SH-SY5Y (cell line): ENCODE measurements around the gene CAMP.
A peak's percentile ranks its signal among the peaks of the same experiment; 100 is the strongest.

ENCODE experiments used
- GATA2 ChIP-seq: IDR thresholded peaks from 2 replicates; pipeline ENCODE4 v1.6.1; 2011; ENCODE audit warnings: mild to moderate bottlenecking, low read depth, low read length
- GATA3 ChIP-seq: IDR thresholded peaks from 2 replicates; pipeline ENCODE4 v1.6.1; 2011; ENCODE audit warnings: low read depth, mild to moderate bottlenecking, low read length, moderate library complexity

The CAMP gene, protein sequence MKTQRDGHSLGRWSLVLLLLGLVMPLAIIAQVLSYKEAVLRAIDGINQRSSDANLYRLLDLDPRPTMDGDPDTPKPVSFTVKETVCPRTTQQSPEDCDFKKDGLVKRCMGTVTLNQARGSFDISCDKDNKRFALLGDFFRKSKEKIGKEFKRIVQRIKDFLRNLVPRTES

DNA sequence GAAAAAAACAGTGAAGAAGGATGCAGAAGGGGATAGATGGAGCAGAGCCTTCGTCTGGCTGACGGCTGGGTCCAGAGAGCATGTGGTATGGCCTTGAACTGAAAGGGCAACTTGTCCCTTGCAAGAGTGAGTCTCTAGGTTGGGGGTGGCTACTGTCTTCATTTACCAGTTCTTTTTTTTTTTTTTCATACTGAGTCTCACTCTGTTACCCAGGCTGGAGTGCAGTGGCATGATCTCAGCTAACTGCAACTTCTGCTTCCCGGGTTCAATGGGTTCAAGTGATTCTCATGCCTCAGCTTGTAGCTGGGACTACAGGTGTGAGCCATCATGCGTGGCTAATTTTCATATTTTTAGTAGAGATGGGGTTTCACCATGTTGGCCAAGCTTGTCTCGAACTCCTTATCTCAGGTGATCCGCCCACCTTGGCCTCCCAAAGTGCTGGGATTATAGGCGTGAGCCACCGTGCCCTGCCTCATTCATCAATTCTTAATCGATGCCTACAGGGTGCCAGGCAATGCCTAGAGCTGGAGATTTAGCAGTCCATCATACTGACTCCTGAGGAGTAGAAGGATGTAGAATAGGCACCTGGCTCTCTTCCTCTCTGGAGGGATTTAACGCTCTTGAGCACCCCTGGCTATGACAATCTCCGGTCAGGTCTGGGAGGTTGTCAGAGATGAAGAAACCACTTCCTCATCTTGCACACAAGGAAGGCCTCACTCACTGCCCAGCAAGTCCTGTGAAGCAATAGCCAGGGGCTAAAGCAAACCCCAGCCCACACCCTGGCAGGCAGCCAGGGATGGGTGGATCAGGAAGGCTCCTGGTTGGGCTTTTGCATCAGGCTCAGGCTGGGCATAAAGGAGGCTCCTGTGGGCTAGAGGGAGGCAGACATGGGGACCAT is at the start of gene CAMP:
Gene CAMP, plus strand, starts transcription at position 880 of the 898 bp plus-strand sequence. Its CDS starts 17 bp downstream, at position 897.
- TF ChIP-seq GATA2 (no peak), GATA3 (no peak)

DNA sequence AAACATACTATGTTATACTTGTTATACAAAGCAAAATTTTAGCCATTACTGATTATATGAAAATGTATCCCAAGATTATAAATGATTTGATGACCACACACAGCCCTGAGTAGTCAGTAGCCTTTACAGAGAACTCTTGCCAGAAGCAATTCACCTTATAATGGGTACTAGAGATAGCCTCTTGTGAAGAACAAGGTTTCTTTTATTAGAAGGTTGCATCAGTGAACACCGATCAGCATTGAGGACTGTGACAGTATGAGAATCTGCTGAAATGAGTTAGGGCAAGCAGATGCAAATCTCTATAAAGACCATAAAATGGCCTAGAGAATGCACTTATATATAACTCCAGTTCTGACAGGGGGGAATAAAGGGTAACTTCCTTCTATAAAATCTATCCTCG is 45.2 kb upstream of the CAMP start:
- TF ChIP-seq GATA2 (no peak), GATA3 (no peak)

DNA sequence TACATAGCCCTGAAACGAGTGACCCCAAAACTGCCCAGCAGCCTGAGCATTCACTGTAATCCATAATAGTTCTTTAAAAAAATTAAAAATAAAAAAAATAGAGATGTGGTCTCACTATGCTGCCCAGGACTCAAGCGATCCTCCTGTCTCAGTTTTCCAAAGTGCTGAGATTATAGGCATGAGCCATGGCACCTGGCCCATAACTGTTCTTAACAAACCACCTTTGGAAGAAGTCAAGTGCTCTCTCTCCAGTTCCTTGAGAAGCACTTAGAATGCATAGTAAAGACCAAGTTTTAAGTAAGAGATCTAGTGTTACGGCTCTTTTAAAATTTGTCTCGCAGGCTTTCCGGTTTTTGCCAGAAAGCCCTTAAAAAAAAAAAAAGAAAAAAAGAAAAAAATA is 43.3 kb upstream of the CAMP start:
- TF ChIP-seq GATA3 (no peak), GATA2 (no peak)

DNA sequence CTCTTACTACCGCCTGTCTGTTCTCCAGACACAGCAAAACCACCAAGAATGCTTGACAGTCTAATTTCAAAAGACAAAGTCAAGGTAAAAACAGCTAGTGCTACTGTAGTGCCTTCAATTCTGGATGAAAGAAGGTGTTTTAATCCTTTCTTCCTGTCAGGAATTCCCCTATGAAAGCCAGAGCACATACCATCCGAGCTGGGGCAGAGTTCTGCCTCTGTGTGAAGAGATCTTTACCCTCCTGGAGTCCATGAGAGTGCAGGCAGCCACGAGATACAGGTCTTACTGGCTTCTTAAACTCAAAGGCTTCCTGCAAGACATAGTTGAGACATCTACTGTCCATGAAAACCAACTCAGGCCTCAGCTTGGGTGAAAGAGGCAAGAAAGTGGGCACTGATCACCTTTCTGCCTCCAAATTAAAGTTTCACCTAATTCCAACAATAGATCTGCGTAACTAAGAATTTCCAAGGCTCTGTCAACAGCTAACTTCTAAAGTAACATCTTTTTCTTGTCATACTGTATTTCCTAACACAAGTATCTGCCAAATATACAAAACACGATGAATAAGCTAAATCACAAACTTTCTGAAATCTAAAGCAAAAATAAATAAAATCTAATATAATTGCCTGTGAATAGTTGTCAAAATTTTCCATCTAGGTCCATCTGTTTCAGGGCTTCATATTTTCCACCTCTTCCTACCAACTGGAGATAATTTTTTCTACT is 42.6 kb upstream of the CAMP start:
- TF ChIP-seq GATA2 (no peak), GATA3 (no peak)

DNA sequence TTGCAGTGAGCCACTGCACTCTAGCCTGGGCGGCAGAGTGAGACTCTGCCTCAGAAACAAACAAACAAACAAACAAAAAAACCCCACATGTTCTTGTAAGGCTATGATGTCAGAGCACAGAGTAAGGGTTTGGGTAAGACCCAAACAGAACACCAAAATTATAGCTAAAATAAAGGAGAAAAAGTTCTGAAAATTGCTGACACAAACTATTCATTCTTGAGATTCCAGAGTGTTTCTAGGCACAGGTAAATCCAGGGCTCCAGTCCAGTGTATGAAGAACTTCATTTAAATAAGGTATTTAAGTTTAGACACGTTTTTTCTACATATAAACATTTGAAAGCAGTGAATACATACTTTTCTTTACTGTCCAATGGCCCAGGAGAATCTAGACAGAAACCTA is 39.0 kb upstream of the CAMP start:
- TF ChIP-seq GATA3 (no peak), GATA2 (no peak)

DNA sequence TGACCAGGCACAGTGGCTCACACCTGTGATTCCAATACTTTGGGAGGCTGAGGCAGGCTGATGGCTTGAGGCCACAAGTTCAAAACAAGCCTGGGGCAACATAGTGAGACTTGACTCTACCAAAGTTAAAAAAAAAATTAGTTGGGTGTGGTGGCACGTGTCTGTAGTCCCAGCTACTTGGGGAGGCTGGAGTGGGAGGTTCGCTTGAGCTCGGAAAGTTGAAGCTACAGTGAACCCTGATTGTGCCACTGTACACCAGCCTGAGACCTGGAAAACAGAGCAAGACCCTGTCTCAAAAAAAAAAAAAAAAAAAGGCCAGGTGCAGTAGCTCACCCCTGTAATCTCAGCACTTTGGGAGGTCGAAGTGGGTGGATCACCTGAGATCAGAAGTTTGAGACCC is 38.2 kb upstream of the CAMP start:
- no peak for TF ChIP-seq GATA3
- no peak for TF ChIP-seq GATA2

DNA sequence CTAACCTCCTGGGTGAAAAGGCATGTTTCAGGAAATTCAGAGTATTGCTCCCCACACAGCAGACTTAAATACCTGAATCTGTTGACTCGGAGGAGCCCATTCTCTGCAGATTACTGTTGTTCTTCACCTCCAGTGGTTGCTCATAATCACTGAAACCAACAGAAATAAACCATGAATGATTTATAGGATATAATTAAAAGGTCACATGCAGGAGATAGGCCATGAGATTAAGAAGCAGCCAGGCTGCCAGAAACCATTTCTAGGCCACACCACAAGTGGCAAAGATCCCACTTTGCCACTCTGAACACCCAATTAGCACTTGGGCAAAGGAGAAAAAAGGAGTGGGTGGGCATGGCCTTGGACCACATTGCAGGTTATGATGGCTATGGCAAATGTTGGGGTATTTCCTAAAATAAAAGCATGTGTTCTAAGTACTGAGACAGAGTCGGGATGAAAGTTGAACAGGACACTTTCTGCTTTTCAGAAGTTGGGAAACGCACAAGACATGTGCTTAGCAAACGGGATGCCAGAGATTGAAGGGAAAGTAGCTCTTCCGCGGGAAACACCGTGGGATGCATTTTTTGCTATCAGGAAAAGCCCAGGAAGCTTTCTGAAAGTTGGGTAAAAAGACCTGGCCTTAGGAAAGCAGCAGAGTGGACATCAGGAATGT is 36.5 kb upstream of the CAMP start:
- TF ChIP-seq GATA3 (no peak), GATA2 (peak; percentile 43)

DNA sequence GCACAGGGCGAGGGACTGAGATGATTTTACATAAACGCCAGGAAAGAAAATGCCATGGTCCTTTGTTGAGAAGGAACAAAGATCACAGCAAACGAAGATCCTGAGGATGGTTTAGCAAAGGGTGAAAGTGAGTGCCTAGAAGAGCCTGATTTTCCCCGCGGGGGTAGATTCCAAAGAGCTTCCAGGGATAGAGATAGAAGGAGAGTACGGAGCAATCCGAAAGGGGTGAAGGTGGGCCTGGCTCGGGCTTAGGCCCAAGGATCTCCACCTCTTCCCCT is 36.1 kb upstream of the CAMP start:
- no peak for TF ChIP-seq GATA2
- TF ChIP-seq GATA3 = no peak

DNA sequence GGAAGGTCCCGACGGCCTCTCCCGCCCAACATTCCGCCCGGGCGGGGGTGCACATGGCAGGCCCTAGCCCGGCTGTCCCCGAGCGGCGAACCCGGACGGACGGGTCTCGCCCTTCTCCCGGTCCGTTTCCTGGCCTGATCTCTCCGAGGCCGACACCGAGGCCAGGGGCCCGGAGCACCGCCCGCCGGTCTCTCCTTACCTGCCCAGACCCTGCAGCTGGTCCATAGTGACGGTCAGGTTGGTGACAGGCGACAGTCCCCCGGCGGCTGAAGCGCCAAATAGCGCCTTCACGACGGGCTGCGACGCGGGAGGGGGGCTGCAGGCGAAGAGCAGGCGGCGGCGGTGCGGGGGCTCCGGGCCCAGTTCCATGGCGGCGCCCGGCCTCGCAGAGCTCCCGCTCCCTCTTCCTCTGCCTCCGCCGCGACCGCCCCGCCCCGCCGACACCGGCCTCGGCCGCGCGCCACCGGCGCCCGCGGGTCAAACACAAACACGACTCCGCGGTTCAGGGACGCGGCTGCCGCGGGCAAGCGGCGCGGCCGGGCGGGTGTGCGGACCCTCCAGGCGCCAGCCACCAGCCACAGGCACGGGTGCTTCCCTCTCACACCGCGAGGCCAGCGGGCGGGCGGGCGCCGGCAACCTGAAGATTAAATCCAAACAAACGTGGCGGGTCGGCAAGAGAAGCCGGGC is 35.6 kb upstream of the CAMP start:
- TF ChIP-seq GATA3 = no peak
- TF ChIP-seq GATA2 = no peak

DNA sequence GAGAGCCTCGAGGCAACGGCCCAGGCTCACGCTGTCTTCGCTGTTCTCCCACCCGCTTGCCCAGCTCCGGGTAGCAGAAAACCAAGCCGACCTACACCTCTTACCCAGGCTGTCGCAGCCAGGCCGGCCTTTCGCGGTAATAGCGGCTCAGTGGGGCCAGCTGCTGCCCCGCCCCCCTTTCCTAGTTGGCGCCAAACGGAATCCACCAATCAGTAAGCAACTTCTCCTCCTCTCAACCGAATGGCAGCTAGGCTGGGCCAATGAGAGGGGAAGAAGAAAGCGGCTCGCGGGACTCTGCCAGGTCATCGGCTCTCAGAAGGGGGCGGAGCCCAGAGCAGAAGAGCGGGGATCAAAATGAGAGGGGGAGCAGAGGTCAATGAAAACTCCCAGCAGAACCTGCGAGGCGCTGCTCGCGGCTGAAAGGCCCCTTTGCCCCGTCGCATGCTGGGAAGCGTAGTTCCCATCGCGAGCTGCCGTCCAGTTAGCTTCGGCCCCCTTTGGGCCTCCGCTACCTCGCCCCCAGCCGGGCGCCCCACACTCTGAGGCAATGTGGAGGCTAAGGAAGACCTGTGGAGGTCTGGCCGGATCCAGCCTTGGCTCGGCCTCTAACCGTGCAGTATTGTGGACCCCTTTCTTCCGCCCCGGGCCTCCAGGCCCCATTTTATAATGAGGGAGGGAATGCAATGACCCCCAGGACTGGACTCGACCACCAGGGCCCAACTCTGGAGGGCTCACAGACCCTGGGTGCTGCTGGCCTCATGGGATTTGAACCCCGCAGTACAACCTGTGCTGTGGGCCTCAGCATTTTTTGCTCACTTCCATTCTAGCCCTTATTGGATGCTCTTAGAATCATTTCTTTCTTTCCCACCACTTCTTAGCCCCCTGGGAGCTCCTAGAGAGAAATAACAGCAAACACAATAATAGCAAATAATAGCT is 34.8 kb upstream of the CAMP start, which contains the start of gene CDC25A:
Gene CDC25A, minus strand, starts transcription at position 152 of the 936 bp plus-strand sequence. CDS start 470 bp downstream, outside the sequence.
- TF ChIP-seq GATA2 = no peak; the same call in 1 of the 2 replicates
- TF ChIP-seq GATA3 = no peak

DNA sequence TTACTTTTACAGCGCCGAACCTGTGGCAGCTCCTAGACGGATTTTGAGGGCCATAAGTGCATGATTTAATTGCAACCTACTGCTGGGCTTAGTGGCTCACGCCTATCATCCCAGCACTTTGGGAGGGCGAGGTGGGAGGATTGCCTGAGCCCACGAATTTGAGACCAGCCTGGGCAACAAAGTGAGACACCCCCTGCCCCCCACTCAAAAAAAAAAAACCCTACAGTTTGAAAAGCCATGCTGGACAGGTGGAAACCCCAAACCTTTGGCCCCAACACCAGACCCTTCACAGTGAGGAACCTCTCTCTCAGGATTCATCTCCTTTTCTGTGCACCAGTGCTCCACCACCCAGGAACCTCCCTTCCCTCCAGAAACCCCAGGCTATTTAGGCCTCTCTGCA is 34.0 kb upstream of the CAMP start:
- TF ChIP-seq GATA2 (no peak), GATA3 (no peak)

DNA sequence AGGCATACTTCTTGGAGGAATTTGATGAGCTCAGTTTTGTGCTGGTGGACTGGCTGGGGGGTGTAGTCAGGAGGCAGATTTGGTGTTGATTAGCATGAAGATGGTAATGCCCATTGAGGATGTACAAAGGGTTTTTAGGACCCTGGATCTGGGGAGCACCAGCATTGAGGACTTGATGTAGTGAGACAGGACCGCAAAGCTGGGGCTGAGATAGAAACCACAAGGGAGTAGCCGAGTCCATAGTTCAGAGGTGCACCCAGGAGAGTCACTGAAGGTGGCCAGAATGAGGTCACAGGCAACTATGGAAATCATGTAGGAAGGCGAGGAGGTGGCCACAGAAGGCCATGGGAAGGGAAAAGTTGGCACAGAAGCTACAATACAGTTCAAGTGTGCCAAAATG is 32.4 kb upstream of the CAMP start:
- no peak for TF ChIP-seq GATA3
